Activated T-helper 17 cell treated with anti-CD3 and anti-CD28 coated beads, Interleukin-2, amount 50 U/mL, for 72 hours (primary cell): ENCODE data around the gene GIPR. TPM values are rescaled to one million over a fixed set of nuclear protein-coding genes. Genes with fewer than 3 reads are reported as not detected.
"Not testable (repeated sequence)": the region's sequence is repeated elsewhere in the genome, so short reads cannot be mapped to it uniquely, and the experiment has no call there.

Source experiments
- ATAC-seq: fragments of 150-1000 bp; cut with Tn5 transposase; replicated peaks from 2 replicates; pipeline ENCODE4 v1.10.0; 2021; ENCODE audit warnings: mild to moderate bottlenecking, moderate library complexity
- H3K27ac Mint-ChIP-seq: one replicate; pipeline ENCODE4 v1.8.0; 2022; ENCODE audit warnings: mixed read lengths
- H3K27me3 Mint-ChIP-seq: one replicate; pipeline ENCODE4 v1.8.0; 2022; ENCODE audit warnings: mixed read lengths
- H3K36me3 Mint-ChIP-seq: one replicate; pipeline ENCODE4 v1.8.0; 2022; ENCODE audit warnings: low read depth, mild to moderate bottlenecking, mixed read lengths
- H3K4me1 Mint-ChIP-seq: one replicate; pipeline ENCODE4 v1.8.0; 2022; ENCODE audit warnings: mixed read lengths
- H3K4me3 Mint-ChIP-seq: one replicate; pipeline ENCODE4 v1.8.0; 2022; ENCODE audit warnings: mild to moderate bottlenecking, mixed read lengths
- H3K9me3 Mint-ChIP-seq: one replicate; pipeline ENCODE4 v1.8.0; 2022; ENCODE audit warnings: mixed read lengths
- total RNA-seq, 2 donors: library from RNA; stranded (reverse); gene quantifications; one replicate each; pipeline ENCODE4 v1.2.3, GENCODE V29; 2022

GIPR gene
- total RNA-seq, 2 donors from 2014 or later, result 7.5 to 32.3 TPM

GRCh38 chr19:45720065-45720464 lies 52.0 kb downstream of the GIPR start:
- Mint-ChIP-seq H3K36me3 (peaks cover 68% of the 10 kb centered on the region), H3K27ac (peak overlapping the region; percentile 38), H3K4me1 (peaks cover 22% of the 10 kb centered on the region)
- ATAC-seq, H3K27me3 Mint-ChIP-seq, H3K9me3 Mint-ChIP-seq, H3K4me3 Mint-ChIP-seq: not testable (repeated sequence)

- H3K27ac Mint-ChIP-seq, H3K27me3 Mint-ChIP-seq, H3K9me3 Mint-ChIP-seq, ATAC-seq: not testable (repeated sequence)
- Mint-ChIP-seq H3K4me1 (peaks cover 16% of the 10 kb centered on the region), H3K36me3 (peaks cover 37% of the 10 kb centered on the region), H3K4me3 (peak overlapping the region; percentile 99)
Observed at GRCh38 chr19:45728683-45729082, 60.7 kb downstream of the GIPR start.

- peak; percentile 37 for ATAC-seq
- peak overlapping the region; percentile 87 for H3K27ac Mint-ChIP-seq
- H3K9me3 Mint-ChIP-seq, result no peaks in the 10 kb centered on the region
- peaks cover 30% of the 10 kb centered on the region for H3K36me3 Mint-ChIP-seq
- H3K4me3 Mint-ChIP-seq, result peak overlapping the region; percentile 99
- H3K4me1 Mint-ChIP-seq, result peaks cover 16% of the 10 kb centered on the region
- no peaks in the 10 kb centered on the region for H3K27me3 Mint-ChIP-seq
Observed at GRCh38 chr19:45729800-45730290, 61.8 kb downstream of the GIPR start.

- peaks cover 16% of the 10 kb centered on the region for H3K4me1 Mint-ChIP-seq
- H3K4me3 Mint-ChIP-seq, result peak within 1 kb of the TSS; percentile 99
Observed at GRCh38 chr19:45730368-45731288, 62.6 kb downstream of the GIPR start, which contains the start of gene FBXO46. Gene FBXO46, minus strand, starts transcription at chr19:45730896. Its CDS starts 17,401 bp downstream, at chr19:45713495.

More at GRCh38 chr19:45730368-45731288, 62.6 kb downstream of the GIPR start, which contains the start of gene FBXO46:
- peak within 1 kb of the TSS; percentile 87 for H3K27ac Mint-ChIP-seq
- ATAC-seq, result peak; percentile 99
- no peaks in the 10 kb centered on the region for H3K27me3 Mint-ChIP-seq
- peaks cover 27% of the 10 kb centered on the region for H3K36me3 Mint-ChIP-seq
- no peaks in the 10 kb centered on the region for H3K9me3 Mint-ChIP-seq

Other genes starting within 250 kb of the GIPR start
- 10 to 100 TPM; 27.6 to 33.2 TPM for gene ERCC1, start 244.3 kb upstream of the GIPR start, total RNA-seq
- 10 to 100 TPM; 20.7 to 39.2 TPM for gene FOSB, start 200.2 kb upstream of the GIPR start, total RNA-seq
- gene RTN2, start 171.2 kb upstream of the GIPR start, total RNA-seq, result 1 to 10 TPM; 5.3 to 8.6 TPM
- gene PPM1N, start 169.8 kb upstream of the GIPR start, total RNA-seq, result 1 to 10 TPM; 4.3 to 5.2 TPM
- gene VASP, start 160.7 kb upstream of the GIPR start, total RNA-seq, result 100 to 1,000 TPM; 151 to 196 TPM
- gene OPA3, start 83.4 kb upstream of the GIPR start, total RNA-seq, result 10 to 100 TPM; 18.7 to 20.6 TPM
- gene GPR4, start 66.0 kb upstream of the GIPR start, total RNA-seq, result under 1 TPM in 1 of 2 donors, not detected in 1; 0.13 TPM
- 100 to 1,000 TPM; 117 to 184 TPM for gene EML2, start 28.8 kb upstream of the GIPR start, total RNA-seq
- gene SNRPD2, start 23.7 kb downstream of the GIPR start, total RNA-seq, result 100 to 1,000 TPM; 544 to 752 TPM
- gene QPCTL, start 24.4 kb downstream of the GIPR start, total RNA-seq, result 10 to 100 TPM; 13.6 to 15.5 TPM
- gene FBXO46, start 62.7 kb downstream of the GIPR start, total RNA-seq, result 10 to 100 TPM; 39.4 to 44.3 TPM
- under 1 TPM in 1 of 2 donors, not detected in 1; 0.37 TPM for gene MEIOSIN, start 65.2 kb downstream of the GIPR start, total RNA-seq
- gene SIX5, start 101.0 kb downstream of the GIPR start, total RNA-seq, result 1 to 10 TPM; 1.2 to 2.4 TPM
- 10 to 100 TPM; 18.1 to 24.6 TPM for gene DMPK, start 114.3 kb downstream of the GIPR start, total RNA-seq
- 10 to 100 TPM; 33.1 to 38.9 TPM for gene DMWD, start 124.6 kb downstream of the GIPR start, total RNA-seq
- gene RSPH6A, start 147.1 kb downstream of the GIPR start, total RNA-seq, result under 1 TPM; 0.26 to 0.40 TPM
- 100 to 1,000 TPM in 1 of 2 donors, 10 to 100 TPM in 1; 98.2 to 122 TPM for gene SYMPK, start 194.9 kb downstream of the GIPR start, total RNA-seq
- gene FOXA3, start 196.1 kb downstream of the GIPR start, total RNA-seq, result 1 to 10 TPM in 1 of 2 donors, under 1 TPM in 1; 0.32 to 1.9 TPM
- 10 to 100 TPM; 13.5 to 16.4 TPM for gene IRF2BP1, start 217.9 kb downstream of the GIPR start, total RNA-seq
- 1 to 10 TPM; 7.4 to 7.6 TPM for gene MYPOP, start 234.4 kb downstream of the GIPR start, total RNA-seq
- gene NANOS2, start 246.6 kb downstream of the GIPR start, total RNA-seq, result not detected